ENCODE data around the gene PPP2R2B. TPM values are rescaled to one million over a fixed set of nuclear protein-coding genes. Genes with fewer than 3 reads are reported as not detected.

PPP2R2B gene
- total RNA-seq, 1 experiment from 2014 or later: not detected

- TF ChIP-seq FOSL1 (IDR thresholded peaks at IDR 0.05; ENCODE audit: low read depth) (no peak), SIN3A (IDR thresholded peaks at IDR 0.05; ENCODE audit: low read depth) (no peak), YY1 (IDR thresholded peaks at IDR 0.05; ENCODE audit: extremely low read depth, insufficient replicate concordance, low read depth, low read length) (no peak), ZBTB33 (IDR thresholded peaks at IDR 0.05; ENCODE audit: extremely low read depth, insufficient replicate concordance, low read length) (no peak), POLR2AphosphoS5 (IDR thresholded peaks at IDR 0.05; ENCODE audit: low read depth, low read length) (no peak), SRF (IDR thresholded peaks at IDR 0.05; ENCODE audit: low read depth) (no peak), CBX3 (IDR thresholded peaks at IDR 0.05; ENCODE audit: low read depth) (no peak), ATF3 (IDR thresholded peaks at IDR 0.05) (no peak), CEBPB (IDR thresholded peaks at IDR 0.05; ENCODE audit: low read depth) (no peak)
Measured at GRCh38 chr5:146562461-146562860, 316.1 kb downstream of the PPP2R2B start (continued).

GRCh38 chr5:146561711-146562110 is 316.8 kb downstream of the PPP2R2B start:
- POLR2A ChIA-PET: no interaction called here
- BruUV-seq (replicated peaks): no TSS peak
- no peak for TF ChIP-seq POLR2A (IDR thresholded peaks at IDR 0.05; ENCODE audit: borderline replicate concordance, extremely low read depth, insufficient read depth, insufficient read length)
- no peak for TF ChIP-seq CEBPB (IDR thresholded peaks at IDR 0.05; ENCODE audit: low read depth)
- TF ChIP-seq ZBTB33 (IDR thresholded peaks at IDR 0.05; ENCODE audit: extremely low read depth, insufficient replicate concordance, low read length): no peak
- no peak for TF ChIP-seq MAX (IDR thresholded peaks at IDR 0.05)
- no peak for TF ChIP-seq SP1 (IDR thresholded peaks at IDR 0.05; ENCODE audit: low read depth)
- no peak for TF ChIP-seq EZH2phosphoT487 (IDR thresholded peaks at IDR 0.05; ENCODE audit: borderline replicate concordance)
- TF ChIP-seq FOSL1 (IDR thresholded peaks at IDR 0.05; ENCODE audit: low read depth): no peak
- TF ChIP-seq TCF7L2 (IDR thresholded peaks at IDR 0.05; ENCODE audit: borderline replicate concordance, extremely low read depth, insufficient read depth, insufficient read length): no peak
- TF ChIP-seq REST (IDR thresholded peaks at IDR 0.05; ENCODE audit: low read depth): no peak
- TF ChIP-seq ZNF274 (IDR thresholded peaks at IDR 0.05; ENCODE audit: low read depth, low read length): no peak
- TF ChIP-seq JUND (IDR thresholded peaks at IDR 0.05): no peak
- no peak for TF ChIP-seq YY1 (IDR thresholded peaks at IDR 0.05; ENCODE audit: extremely low read depth, insufficient replicate concordance, low read depth, low read length)
- TF ChIP-seq SIN3A (IDR thresholded peaks at IDR 0.05; ENCODE audit: low read depth): no peak
- no peak for TF ChIP-seq EGR1 (IDR thresholded peaks at IDR 0.05; ENCODE audit: low read depth)

More at GRCh38 chr5:146561711-146562110, 316.8 kb downstream of the PPP2R2B start:
- no peaks in the 10 kb centered on the region for H3K9me2 ChIP-seq (ENCODE audit: insufficient read depth)
- ChIA-PET RAD21 (ENCODE audit: low non-redundant PET in 1 of 2, low total read pairs in 2 of 2, uncharacterized antibody in 2 of 2, unreplicated experiment in 2 of 2) (no interaction called here), CTCF (no interaction called here)
- H3K4me3 ChIP-seq (replicated peaks in 1 of 2; ENCODE audit: low read depth in 1 of 2, low read length in 2 of 2): no peak overlapping the region
- no peak overlapping the region for H3K4me2 ChIP-seq (ENCODE audit: low read length)
- H3K79me2 ChIP-seq (ENCODE audit: insufficient read depth, low read length): no peaks in the 10 kb centered on the region
- H3K4me1 ChIP-seq (ENCODE audit: control insufficient read depth in 1 of 2, insufficient read depth in 2 of 2, low read length in 2 of 2): peaks cover 0 to 17% of the 10 kb centered on the region in 2 experiments; a peak in 1 of 4 replicates
- intact Hi-C loops (cut with micrococcal nuclease): no loop called here
- no peaks in the 10 kb centered on the region for H4K20me1 ChIP-seq (ENCODE audit: insufficient read depth)
- H2AFZ ChIP-seq (ENCODE audit: low read depth, low read length, poor library complexity, severe bottlenecking): no peak overlapping the region
- ATAC-seq: no peak
- no peak overlapping the region for H3K27ac ChIP-seq (ENCODE audit: low read depth, low read length)
- no peak for DNase-seq (ENCODE audit: low read depth, low spot score)
- H3K36me3 ChIP-seq (ENCODE audit: control insufficient read depth in 1 of 2, insufficient read depth in 2 of 2, low read length in 2 of 2): no peaks in the 10 kb centered on the region
- no peaks in the 10 kb centered on the region for H3K9me3 ChIP-seq (ENCODE audit: control insufficient read depth in 1 of 2, insufficient read depth in 1 of 2, low read depth in 1 of 2, low read length in 2 of 2)
- no peaks in the 10 kb centered on the region for H3K27me3 ChIP-seq (ENCODE audit: insufficient read depth, low read length)
- no peak overlapping the region for H3K9ac ChIP-seq (ENCODE audit: low read length)
